Thoracic aorta (tissue), 2 donors: ENCODE results near the gene ZPBP2. TPM values are rescaled to one million over a fixed set of nuclear protein-coding genes. Genes with fewer than 3 reads are reported as not detected.

ENCODE experiments used
- ATAC-seq: fragments of 150-250 bp; one replicate; pipeline ENCODE4 v1.8.0; 2017; ENCODE audit warnings: low read depth; ENCODE audit not compliant: insufficient number of reproducible peaks, low FRiP score
- DNase-seq: peaks from one replicate; pipeline ENCODE4 v3.0.0-alpha.2; 2020; ENCODE audit warnings: low spot score
- H3K27ac ChIP-seq, 2 donors: fragments of 200-600 bp; sonication (generic); 1 replicate in 1 of 2; 2 replicates in 1 of 2; pipeline ENCODE4 v1.5.1; 2016; ENCODE audit warnings: mild to moderate bottlenecking in 2 of 2, moderate library complexity in 2 of 2
- H3K27me3 ChIP-seq: fragments of 200-600 bp; sonication (generic); replicated peaks from 2 replicates; pipeline ENCODE4 v1.6.0; 2016; ENCODE audit warnings: mild to moderate bottlenecking; ENCODE audit not compliant: insufficient read depth
- H3K36me3 ChIP-seq: fragments of 200-600 bp; sonication (generic); one replicate; pipeline ENCODE4 v1.5.1; 2016
- H3K4me1 ChIP-seq, 2 donors: fragments of 200-600 bp; sonication (generic); 1 replicate in 1 of 2; 2 replicates in 1 of 2; pipeline versions ENCODE4 v1.5.1 to v1.6.0; 2016; ENCODE audit warnings: low read depth in 2 of 2, mild to moderate bottlenecking in 1 of 2; ENCODE audit not compliant: control insufficient read depth in 1 of 2
- H3K4me3 ChIP-seq: fragments of 200-600 bp; sonication (generic); 2 replicates; pipeline ENCODE4 v1.5.1; 2016; ENCODE audit warnings: mild to moderate bottlenecking
- H3K9me3 ChIP-seq: fragments of 200-600 bp; sonication (generic); 2 replicates; pipeline ENCODE4 v1.5.1; 2016
- CTCF ChIP-seq: fragments of 200-600 bp; sonication (generic); IDR thresholded peaks from one replicate; pipeline ENCODE4 v1.5.1; 2019; ENCODE audit warnings: antibody characterized with exemption
- total RNA-seq, 2 donors: library from RNA; depleted of rRNA; stranded (reverse); fragments of >200 nt; gene quantifications; one replicate each; pipeline versions ENCODE4 v1.1.0 to v1.2.3, GENCODE V29; 2016

ZPBP2 gene
- total RNA-seq, 2 donors from 2014 or later: not detected

GRCh38 chr17:39835038-39835786, 32.8 kb upstream of the ZPBP2 start:
- no peak overlapping the region for H3K4me3 ChIP-seq
- TF ChIP-seq CTCF: no peak
- peaks cover 12% of the 10 kb centered on the region for H3K9me3 ChIP-seq
- H3K27me3 ChIP-seq: no peaks in the 10 kb centered on the region
- ATAC-seq: no peak
- H3K27ac ChIP-seq: no peak overlapping the region
- H3K4me1 ChIP-seq: no peaks in the 10 kb centered on the region
- H3K36me3 ChIP-seq: no peaks in the 10 kb centered on the region
- DNase-seq: no peak

- DNase-seq (no peak), ATAC-seq (no peak)
Observed at GRCh38 chr17:39836117-39836516, 31.9 kb upstream of the ZPBP2 start.

GRCh38 chr17:39838057-39838456, 29.9 kb upstream of the ZPBP2 start:
- TF ChIP-seq CTCF: no peak
- Histone ChIP-seq H3K4me1 (no peaks in the 10 kb centered on the region), H3K9me3 (peaks cover 12% of the 10 kb centered on the region), H3K36me3 (no peaks in the 10 kb centered on the region), H3K27ac (no peak overlapping the region), H3K27me3 (no peaks in the 10 kb centered on the region), H3K4me3 (no peak overlapping the region)
- ATAC-seq (no peak), DNase-seq (no peak)

More at GRCh38 chr17:39836117-39836516, 31.9 kb upstream of the ZPBP2 start:
- no peaks in the 10 kb centered on the region for H3K27me3 ChIP-seq
- H3K36me3 ChIP-seq: no peaks in the 10 kb centered on the region
- no peaks in the 10 kb centered on the region for H3K4me1 ChIP-seq
- no peak for TF ChIP-seq CTCF
- no peak overlapping the region for H3K4me3 ChIP-seq
- H3K27ac ChIP-seq: no peak overlapping the region
- peaks cover 12% of the 10 kb centered on the region for H3K9me3 ChIP-seq

GRCh38 chr17:39838784-39839183, 29.2 kb upstream of the ZPBP2 start:
- Histone ChIP-seq H3K27me3 (no peaks in the 10 kb centered on the region), H3K4me1 (no peaks in the 10 kb centered on the region), H3K27ac (no peak overlapping the region), H3K9me3 (peaks cover 12% of the 10 kb centered on the region), H3K4me3 (no peak overlapping the region), H3K36me3 (no peaks in the 10 kb centered on the region)
- TF ChIP-seq CTCF: no peak
- no peak for DNase-seq
- no peak for ATAC-seq

- Histone ChIP-seq H3K27ac (no peak overlapping the region), H3K27me3 (no peaks in the 10 kb centered on the region), H3K36me3 (no peaks in the 10 kb centered on the region), H3K4me1 (no peaks in the 10 kb centered on the region), H3K9me3 (peaks cover 12% of the 10 kb centered on the region), H3K4me3 (no peak overlapping the region)
- ATAC-seq (no peak), DNase-seq (no peak)
- TF ChIP-seq CTCF: no peak
Observed at GRCh38 chr17:39841134-39841683, 26.8 kb upstream of the ZPBP2 start.
